ENCODE measurements around the gene PPEF2.

The PPEF2 gene

GRCh38 chr4:75841641-75842520, 60.4 kb downstream of the PPEF2 start:
- Histone ChIP-seq H3K36me3 (ENCODE audit: insufficient read depth, low read length) (no peaks in the 10 kb centered on the region), H3K9me3 (ENCODE audit: low read length) (no peaks in the 10 kb centered on the region), H3K4me1 (ENCODE audit: insufficient read depth, low read length) (peaks cover 19% of the 10 kb centered on the region), H3K27me3 (ENCODE audit: insufficient read depth, low read length) (no peaks in the 10 kb centered on the region), H2AFZ (ENCODE audit: low read depth, low read length) (peak overlapping the region; percentile 1), H3K4me3 (ENCODE audit: low read length) (no peak overlapping the region)

- H3K4me1 ChIP-seq (ENCODE audit: insufficient read depth, low read length), result peaks cover 10% of the 10 kb centered on the region
- no peak overlapping the region for H2AFZ ChIP-seq (ENCODE audit: low read depth, low read length)
- no peaks in the 10 kb centered on the region for H3K27me3 ChIP-seq (ENCODE audit: insufficient read depth, low read length)
- no peak overlapping the region for H3K4me3 ChIP-seq (ENCODE audit: low read length)
- no peaks in the 10 kb centered on the region for H3K36me3 ChIP-seq (ENCODE audit: insufficient read depth, low read length)
- H3K9me3 ChIP-seq (ENCODE audit: low read length), result no peaks in the 10 kb centered on the region
Observed at GRCh38 chr4:75834772-75835154, 67.5 kb downstream of the PPEF2 start.

- Histone ChIP-seq H3K4me1 (ENCODE audit: insufficient read depth, low read length) (peaks cover 5% of the 10 kb centered on the region), H3K36me3 (ENCODE audit: insufficient read depth, low read length) (no peaks in the 10 kb centered on the region), H3K9me3 (ENCODE audit: low read length) (no peaks in the 10 kb centered on the region), H3K27me3 (ENCODE audit: insufficient read depth, low read length) (no peaks in the 10 kb centered on the region), H3K4me3 (ENCODE audit: low read length) (no peak overlapping the region), H2AFZ (ENCODE audit: low read depth, low read length) (no peak overlapping the region)
Observed at GRCh38 chr4:75834095-75834771, 68.0 kb downstream of the PPEF2 start.

- no peaks in the 10 kb centered on the region for H3K36me3 ChIP-seq (ENCODE audit: insufficient read depth, low read length)
- no peaks in the 10 kb centered on the region for H3K9me3 ChIP-seq (ENCODE audit: low read length)
- peaks cover 3% of the 10 kb centered on the region for H3K4me1 ChIP-seq (ENCODE audit: insufficient read depth, low read length)
- no peak overlapping the region for H3K4me3 ChIP-seq (ENCODE audit: low read length)
- H2AFZ ChIP-seq (ENCODE audit: low read depth, low read length), result no peak overlapping the region
- H3K27me3 ChIP-seq (ENCODE audit: insufficient read depth, low read length), result no peaks in the 10 kb centered on the region
Observed at GRCh38 chr4:75831856-75832405, 70.3 kb downstream of the PPEF2 start.

- no peak overlapping the region for H2AFZ ChIP-seq (ENCODE audit: low read depth, low read length)
- no peaks in the 10 kb centered on the region for H3K36me3 ChIP-seq (ENCODE audit: insufficient read depth, low read length)
- H3K27me3 ChIP-seq (ENCODE audit: insufficient read depth, low read length), result no peaks in the 10 kb centered on the region
- H3K4me1 ChIP-seq (ENCODE audit: insufficient read depth, low read length), result peaks cover 3% of the 10 kb centered on the region
- no peak overlapping the region for H3K4me3 ChIP-seq (ENCODE audit: low read length)
- H3K9me3 ChIP-seq (ENCODE audit: low read length), result no peaks in the 10 kb centered on the region
Observed at GRCh38 chr4:75830906-75831305, 71.3 kb downstream of the PPEF2 start.

GRCh38 chr4:75823812-75824211, 78.4 kb downstream of the PPEF2 start:
- Histone ChIP-seq H3K4me1 (ENCODE audit: insufficient read depth, low read length) (no peaks in the 10 kb centered on the region), H3K4me3 (ENCODE audit: low read length) (no peak overlapping the region)

GRCh38 chr4:75822416-75822815, 79.8 kb downstream of the PPEF2 start:
- no peak overlapping the region for H2AFZ ChIP-seq (ENCODE audit: low read depth, low read length)

More at GRCh38 chr4:75823812-75824211, 78.4 kb downstream of the PPEF2 start:
- Histone ChIP-seq H3K36me3 (ENCODE audit: insufficient read depth, low read length) (no peaks in the 10 kb centered on the region), H3K9me3 (ENCODE audit: low read length) (no peaks in the 10 kb centered on the region), H2AFZ (ENCODE audit: low read depth, low read length) (no peak overlapping the region), H3K27me3 (ENCODE audit: insufficient read depth, low read length) (no peaks in the 10 kb centered on the region)

GRCh38 chr4:75821966-75822365, 80.3 kb downstream of the PPEF2 start:
- Histone ChIP-seq H2AFZ (ENCODE audit: low read depth, low read length) (no peak overlapping the region), H3K36me3 (ENCODE audit: insufficient read depth, low read length) (no peaks in the 10 kb centered on the region), H3K4me1 (ENCODE audit: insufficient read depth, low read length) (no peaks in the 10 kb centered on the region), H3K4me3 (ENCODE audit: low read length) (no peak overlapping the region), H3K27me3 (ENCODE audit: insufficient read depth, low read length) (no peaks in the 10 kb centered on the region), H3K9me3 (ENCODE audit: low read length) (no peaks in the 10 kb centered on the region)

More at GRCh38 chr4:75822416-75822815, 79.8 kb downstream of the PPEF2 start:
- H3K4me1 ChIP-seq (ENCODE audit: insufficient read depth, low read length), result no peaks in the 10 kb centered on the region
- H3K27me3 ChIP-seq (ENCODE audit: insufficient read depth, low read length), result no peaks in the 10 kb centered on the region
- H3K4me3 ChIP-seq (ENCODE audit: low read length), result no peak overlapping the region
- H3K36me3 ChIP-seq (ENCODE audit: insufficient read depth, low read length), result no peaks in the 10 kb centered on the region
- H3K9me3 ChIP-seq (ENCODE audit: low read length), result no peaks in the 10 kb centered on the region

GRCh38 chr4:75821216-75821615, 81.0 kb downstream of the PPEF2 start:
- Histone ChIP-seq H3K4me1 (ENCODE audit: insufficient read depth, low read length) (no peaks in the 10 kb centered on the region), H2AFZ (ENCODE audit: low read depth, low read length) (no peak overlapping the region), H3K27me3 (ENCODE audit: insufficient read depth, low read length) (no peaks in the 10 kb centered on the region), H3K4me3 (ENCODE audit: low read length) (no peak overlapping the region), H3K9me3 (ENCODE audit: low read length) (no peaks in the 10 kb centered on the region), H3K36me3 (ENCODE audit: insufficient read depth, low read length) (peaks cover 4% of the 10 kb centered on the region)

- Histone ChIP-seq H3K36me3 (ENCODE audit: insufficient read depth, low read length) (peaks cover 8% of the 10 kb centered on the region), H3K9me3 (ENCODE audit: low read length) (no peaks in the 10 kb centered on the region), H3K4me3 (ENCODE audit: low read length) (no peak overlapping the region), H3K27me3 (ENCODE audit: insufficient read depth, low read length) (no peaks in the 10 kb centered on the region), H3K4me1 (ENCODE audit: insufficient read depth, low read length) (no peaks in the 10 kb centered on the region), H2AFZ (ENCODE audit: low read depth, low read length) (no peak overlapping the region)
Observed at GRCh38 chr4:75820676-75821075, 81.6 kb downstream of the PPEF2 start.

GRCh38 chr4:75820197-75820596, 82.1 kb downstream of the PPEF2 start:
- peaks cover 12% of the 10 kb centered on the region for H3K36me3 ChIP-seq (ENCODE audit: insufficient read depth, low read length)
- H2AFZ ChIP-seq (ENCODE audit: low read depth, low read length), result no peak overlapping the region
- H3K4me3 ChIP-seq (ENCODE audit: low read length), result no peak overlapping the region
- H3K27me3 ChIP-seq (ENCODE audit: insufficient read depth, low read length), result no peaks in the 10 kb centered on the region
- no peaks in the 10 kb centered on the region for H3K4me1 ChIP-seq (ENCODE audit: insufficient read depth, low read length)
- H3K9me3 ChIP-seq (ENCODE audit: low read length), result no peaks in the 10 kb centered on the region

- no peak overlapping the region for H3K4me3 ChIP-seq (ENCODE audit: low read length)
- H3K4me1 ChIP-seq (ENCODE audit: insufficient read depth, low read length), result no peaks in the 10 kb centered on the region
- H2AFZ ChIP-seq (ENCODE audit: low read depth, low read length), result no peak overlapping the region
- H3K9me3 ChIP-seq (ENCODE audit: low read length), result no peaks in the 10 kb centered on the region
- H3K36me3 ChIP-seq (ENCODE audit: insufficient read depth, low read length), result peaks cover 23% of the 10 kb centered on the region
- H3K27me3 ChIP-seq (ENCODE audit: insufficient read depth, low read length), result no peaks in the 10 kb centered on the region
Observed at GRCh38 chr4:75819121-75819520, 83.1 kb downstream of the PPEF2 start.

GRCh38 chr4:75817901-75818300, 84.4 kb downstream of the PPEF2 start:
- Histone ChIP-seq H2AFZ (ENCODE audit: low read depth, low read length) (no peak overlapping the region), H3K27me3 (ENCODE audit: insufficient read depth, low read length) (no peaks in the 10 kb centered on the region), H3K36me3 (ENCODE audit: insufficient read depth, low read length) (peaks cover 33% of the 10 kb centered on the region), H3K4me3 (ENCODE audit: low read length) (no peak overlapping the region), H3K4me1 (ENCODE audit: insufficient read depth, low read length) (no peaks in the 10 kb centered on the region), H3K9me3 (ENCODE audit: low read length) (no peaks in the 10 kb centered on the region)
